HFF-Myc (cell line): ENCODE data around the gene EYS.

Experiments
- DNase-seq: peaks from one replicate; pipeline ENCODE4 v3.0.0-alpha.2; 2011; ENCODE audit warnings: low read depth; ENCODE audit errors: extremely low read depth
- H3K4me3 ChIP-seq: replicated peaks from 2 replicates; pipeline ENCODE4 v1.5.1; 2011; ENCODE audit warnings: low read depth, mild to moderate bottlenecking, control low read depth, low read length
- CTCF ChIP-seq: IDR thresholded peaks from 2 replicates; pipeline ENCODE4 v1.5.1; 2012; ENCODE audit warnings: mild to moderate bottlenecking, low read depth, low read length, control low read depth; ENCODE audit errors: missing control alignments

Gene EYS

GRCh38 chr6:64703922-64704321, 1003.1 kb downstream of the EYS start:
- no peak overlapping the region for H3K4me3 ChIP-seq
- DNase-seq: no peak
- no peak for TF ChIP-seq CTCF

DNA sequence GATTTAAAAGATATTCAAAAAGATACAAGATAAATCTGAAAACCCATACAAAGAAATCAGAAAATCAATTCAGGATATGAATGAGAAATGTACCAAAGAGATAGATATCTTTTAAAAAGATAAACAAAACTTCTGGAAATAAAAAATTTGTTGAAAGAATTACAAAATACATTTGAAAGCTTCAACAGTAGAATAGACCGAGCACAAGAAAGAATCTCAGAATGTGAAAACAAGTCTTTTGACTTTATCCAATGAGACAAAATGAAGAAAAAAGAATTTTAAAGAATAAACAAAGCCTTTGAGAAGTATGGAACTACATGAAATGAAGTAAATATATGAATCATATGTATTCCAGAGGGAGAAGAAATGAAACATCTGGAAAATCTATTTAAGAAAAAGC, 1011.0 kb downstream of the EYS start:
- no peak overlapping the region for H3K4me3 ChIP-seq
- no peak for DNase-seq
- TF ChIP-seq CTCF: no peak

DNA sequence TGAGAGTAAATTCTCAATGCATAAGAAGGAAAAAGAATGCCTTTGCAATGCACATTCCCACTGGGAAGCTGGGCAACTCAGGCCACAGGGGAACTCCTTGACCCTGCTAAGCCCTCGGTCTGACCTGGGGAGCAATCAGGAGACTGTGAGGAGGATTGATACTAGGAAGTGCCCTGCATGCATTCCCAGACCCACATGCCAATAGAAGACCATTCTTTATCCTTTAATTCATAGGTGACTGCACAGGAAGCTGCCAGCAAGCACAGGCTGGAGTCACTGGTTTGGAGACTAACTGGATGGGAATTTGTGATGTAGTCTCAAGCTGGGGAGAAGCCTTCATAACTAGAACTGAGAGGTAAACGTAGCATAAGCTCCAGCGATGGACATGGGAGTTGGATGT, 1012.7 kb downstream of the EYS start:
- H3K4me3 ChIP-seq: no peak overlapping the region
- no peak for TF ChIP-seq CTCF
- DNase-seq: no peak

DNA sequence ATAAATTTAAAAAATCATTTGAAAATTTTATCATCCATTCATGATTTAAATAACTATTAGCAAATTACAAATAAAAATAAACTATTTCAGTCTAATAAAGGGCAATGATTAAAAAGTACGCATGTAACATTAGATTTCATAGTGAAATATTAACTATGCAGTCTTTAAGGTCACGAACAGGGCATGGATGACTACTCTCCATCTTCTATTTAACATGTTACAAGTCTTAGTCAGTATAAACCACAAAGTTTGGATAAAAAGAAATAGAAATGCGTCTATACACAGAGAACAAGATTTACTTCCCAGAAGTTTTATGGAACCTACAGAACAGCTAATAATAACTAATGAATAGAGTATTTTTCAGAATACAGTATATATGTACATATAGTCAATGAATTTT, 1016.0 kb downstream of the EYS start:
- no peak for DNase-seq
- TF ChIP-seq CTCF: no peak
- no peak overlapping the region for H3K4me3 ChIP-seq

GRCh38 chr6:64685401-64685800, 1021.6 kb downstream of the EYS start:
- H3K4me3 ChIP-seq: no peak overlapping the region
- DNase-seq: no peak
- TF ChIP-seq CTCF: no peak

DNA sequence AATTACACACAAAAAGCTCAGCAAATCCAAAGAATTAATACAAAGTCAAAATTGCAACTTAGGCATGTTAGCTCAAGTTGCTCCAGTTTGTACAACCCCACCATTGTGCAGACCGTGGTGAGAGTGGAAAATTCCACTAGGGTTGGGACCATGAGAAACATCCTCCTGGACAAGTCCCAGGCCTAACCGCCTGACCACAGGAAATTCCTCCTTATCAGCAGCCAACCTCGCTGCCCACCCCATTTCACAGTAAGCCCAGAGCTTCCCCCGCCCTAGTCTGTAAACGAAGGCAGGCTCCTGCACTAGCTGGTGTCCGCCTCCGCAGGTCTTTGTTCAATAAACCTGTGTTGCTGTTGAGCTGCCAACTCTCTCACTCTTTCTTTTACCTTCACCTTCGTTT, 1023.3 kb downstream of the EYS start:
- no peak overlapping the region for H3K4me3 ChIP-seq
- TF ChIP-seq CTCF: no peak
- DNase-seq: no peak

DNA sequence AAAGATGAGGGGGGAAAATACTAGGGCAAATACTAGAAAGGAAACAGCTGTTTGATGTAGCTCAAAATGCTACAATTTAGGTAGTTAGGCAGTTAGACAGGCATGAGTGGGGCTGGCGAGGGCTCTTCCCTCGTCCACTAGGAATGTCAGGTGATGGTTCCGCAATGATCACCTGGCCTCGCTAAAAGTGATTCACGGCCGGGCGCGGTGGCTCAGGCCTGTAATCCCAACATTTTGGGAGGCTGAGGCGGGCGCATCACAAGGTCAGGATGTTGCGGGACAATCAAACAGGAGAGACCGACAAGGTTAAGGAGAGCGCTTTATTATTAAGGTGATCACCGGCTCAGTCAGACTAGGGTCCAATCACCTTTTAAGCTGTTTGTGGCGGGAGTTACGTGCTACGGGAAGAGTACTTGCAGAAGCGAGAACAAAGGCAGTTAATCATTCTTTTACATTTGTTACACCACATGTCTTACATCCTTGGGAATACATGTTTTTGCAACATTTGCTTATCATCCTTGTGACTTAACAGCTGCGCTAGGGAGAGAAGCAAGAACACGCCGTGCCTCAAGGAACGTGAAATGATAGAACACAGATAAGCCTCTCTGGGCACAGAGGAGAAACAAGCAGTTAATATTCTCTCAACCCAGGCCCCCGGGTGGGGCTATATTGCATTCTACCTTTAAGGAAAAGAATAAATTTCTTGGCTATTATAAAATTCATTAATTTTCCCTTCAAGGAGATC, 1025.4 kb downstream of the EYS start:
- no peak for TF ChIP-seq CTCF
- H3K4me3 ChIP-seq: no peak overlapping the region
- DNase-seq: no peak
